ENCODE results near the gene FAM131C. TPM values are rescaled to one million over a fixed set of nuclear protein-coding genes. Genes with fewer than 3 reads are reported as not detected.
"Not testable (repeated sequence)": the region's sequence is repeated elsewhere in the genome, so short reads cannot be mapped to it uniquely, and the experiment has no call there.

Gene FAM131C
- total and polyA plus RNA-seq, 5 donors from 2014 or later = 0.26 TPM; not detected in 4

GRCh38 chr1:16066245-16066644, 7.2 kb downstream of the FAM131C start:
- ATAC-seq (ENCODE audit: low read depth in 2 of 2) (no peak), DNase-seq (no peak)
- Mint-ChIP-seq H3K27me3 (peaks cover 26% of the 10 kb centered on the region), H3K4me1 (peaks cover 0 to 20% (median 7%) of the 10 kb centered on the region in 4 donors), H3K4me3 (peak overlapping the region in 1 of 4 donors; percentile 15), H3K27ac (no peak overlapping the region), H3K9me3 (no peaks in the 10 kb centered on the region), H3K36me3 (no peaks in the 10 kb centered on the region)
- Histone ChIP-seq H3K4me3 (ENCODE audit: low read depth, low read length) (no peak overlapping the region), H3K27ac (ENCODE audit: insufficient read depth, low read length, poor library complexity, severe bottlenecking) (no peak overlapping the region), H3K4me1 (ENCODE audit: control insufficient read depth, insufficient read depth, low read length, poor library complexity, severe bottlenecking) (peaks cover 9% of the 10 kb centered on the region), H3K36me3 (ENCODE audit: control insufficient read depth, insufficient read depth, low read length) (no peaks in the 10 kb centered on the region), H3K9me3 (ENCODE audit: control insufficient read depth in 2 of 2, low read length in 2 of 2) (no peaks in the 10 kb centered on the region), H3K27me3 (ENCODE audit: control insufficient read depth, insufficient read depth, low read length) (no peaks in the 10 kb centered on the region)

DNA sequence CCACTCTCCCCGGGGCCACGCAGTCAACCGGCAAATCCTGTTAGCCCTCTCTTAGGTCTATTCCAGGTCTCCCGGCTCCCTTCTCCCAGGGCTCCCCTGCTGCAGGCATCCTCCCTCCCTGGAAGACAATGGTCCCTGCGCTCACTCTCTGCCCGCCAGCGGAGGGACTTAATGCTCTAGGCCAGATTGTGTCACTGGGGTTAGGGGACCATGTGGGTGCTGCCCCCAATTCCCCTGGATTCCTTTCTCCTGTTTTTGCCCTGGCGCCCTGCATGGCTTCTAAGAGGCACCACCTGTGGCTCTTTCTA, 8.2 kb downstream of the FAM131C start:
- H3K4me3 Mint-ChIP-seq = no peak overlapping the region

DNA sequence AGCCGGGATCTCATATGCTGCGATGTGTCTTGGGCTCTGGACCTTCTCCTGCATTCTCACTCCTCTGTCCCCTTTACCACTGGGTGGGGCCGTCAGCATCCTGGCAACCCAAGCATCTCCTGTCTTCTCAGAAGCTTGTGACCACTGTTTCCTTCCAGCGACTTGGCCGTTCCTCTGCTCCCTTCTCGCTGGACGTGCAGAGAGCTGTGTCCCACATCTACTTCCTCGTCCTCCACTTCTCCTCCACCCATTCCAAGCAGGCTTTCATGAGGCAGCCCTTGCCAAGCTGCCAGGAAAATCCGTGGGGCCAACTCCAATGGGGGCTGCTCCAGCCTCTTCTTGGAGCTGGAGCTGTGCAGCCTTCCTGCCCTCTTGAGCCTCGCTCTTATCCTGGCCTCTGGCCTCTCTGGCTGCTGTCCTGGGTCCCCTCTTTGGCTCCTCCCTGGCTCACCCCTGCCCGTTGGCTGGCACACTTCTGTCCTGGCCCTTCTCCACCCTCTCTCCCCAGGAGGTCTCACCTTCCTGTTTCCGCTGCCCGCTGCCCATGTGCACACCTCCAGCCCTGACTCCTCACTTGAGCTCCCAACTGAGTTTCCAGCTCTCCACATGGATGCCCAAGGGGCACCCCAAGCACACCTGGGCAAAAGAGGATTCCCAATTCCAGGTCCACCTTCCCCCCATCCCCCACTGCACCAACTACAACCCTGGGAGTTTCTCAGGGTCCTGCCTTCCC, 8.7 kb downstream of the FAM131C start:
- Mint-ChIP-seq H3K4me3 (no peak overlapping the region), H3K4me1 (peaks cover 0 to 5% (median 1%) of the 10 kb centered on the region in 4 donors), H3K36me3 (no peaks in the 10 kb centered on the region), H3K27ac (peak overlapping the region in 2 of 3 donors; percentile 63 to 76), H3K27me3 (peaks cover 18% of the 10 kb centered on the region), H3K9me3 (no peaks in the 10 kb centered on the region)
- Histone ChIP-seq H3K27ac (ENCODE audit: insufficient read depth, low read length, poor library complexity, severe bottlenecking) (no peak overlapping the region), H3K4me1 (ENCODE audit: control insufficient read depth, insufficient read depth, low read length, poor library complexity, severe bottlenecking) (no peaks in the 10 kb centered on the region), H3K27me3 (ENCODE audit: control insufficient read depth, insufficient read depth, low read length) (no peaks in the 10 kb centered on the region), H3K4me3 (ENCODE audit: low read depth, low read length) (no peak overlapping the region), H3K9me3 (ENCODE audit: control insufficient read depth in 2 of 2, low read length in 2 of 2) (no peaks in the 10 kb centered on the region), H3K36me3 (ENCODE audit: control insufficient read depth, insufficient read depth, low read length) (no peaks in the 10 kb centered on the region)
- DNase-seq = no peak
- no peak for ATAC-seq (ENCODE audit: low read depth in 2 of 2)

More for the DNA sequence above, 8.2 kb downstream of the FAM131C start:
- no peaks in the 10 kb centered on the region for H3K36me3 ChIP-seq (ENCODE audit: control insufficient read depth, insufficient read depth, low read length)
- Mint-ChIP-seq H3K27me3 (peaks cover 21% of the 10 kb centered on the region), H3K36me3 (no peaks in the 10 kb centered on the region), H3K4me1 (peaks cover 0 to 10% (median 5%) of the 10 kb centered on the region in 4 donors), H3K9me3 (no peaks in the 10 kb centered on the region), H3K27ac (peak overlapping the region in 2 of 3 donors; percentile 63 to 71)
- no peaks in the 10 kb centered on the region for H3K27me3 ChIP-seq (ENCODE audit: control insufficient read depth, insufficient read depth, low read length)
- H3K9me3 ChIP-seq (ENCODE audit: control insufficient read depth in 2 of 2, low read length in 2 of 2) = no peaks in the 10 kb centered on the region
- H3K27ac ChIP-seq (ENCODE audit: insufficient read depth, low read length, poor library complexity, severe bottlenecking) = no peak overlapping the region
- H3K4me1 ChIP-seq (ENCODE audit: control insufficient read depth, insufficient read depth, low read length, poor library complexity, severe bottlenecking) = peaks cover 4% of the 10 kb centered on the region
- no peak overlapping the region for H3K4me3 ChIP-seq (ENCODE audit: low read depth, low read length)
- ATAC-seq (ENCODE audit: low read depth in 2 of 2) = no peak
- DNase-seq = no peak

DNA sequence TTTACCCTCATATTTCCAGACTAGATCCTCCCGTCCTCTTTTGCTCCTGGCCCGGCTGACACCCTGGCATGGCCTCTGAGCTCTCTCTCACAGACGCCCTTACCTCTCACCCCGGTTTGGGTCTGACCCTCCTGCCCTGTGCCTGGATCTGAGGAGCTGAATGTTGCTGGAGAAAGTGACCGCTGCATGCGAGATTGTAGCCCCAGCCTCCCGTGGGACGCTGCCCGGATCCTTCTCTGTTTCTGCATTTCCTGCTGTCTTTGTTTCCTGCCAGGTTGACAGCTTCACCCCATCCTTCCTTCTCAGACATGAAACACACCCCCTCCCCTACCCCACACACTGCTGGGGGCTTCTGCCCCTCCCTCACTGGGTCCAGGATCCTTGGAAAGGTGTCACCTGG, 9.5 kb downstream of the FAM131C start:
- Mint-ChIP-seq H3K36me3 (no peaks in the 10 kb centered on the region), H3K27me3 (peaks cover 18% of the 10 kb centered on the region), H3K9me3 (no peaks in the 10 kb centered on the region), H3K4me1 (peaks cover 0 to 5% (median 1%) of the 10 kb centered on the region in 4 donors), H3K27ac (no peak overlapping the region), H3K4me3 (no peak overlapping the region)
- ATAC-seq (ENCODE audit: low read depth in 2 of 2) (no peak), DNase-seq (no peak)
- H3K4me3 ChIP-seq (ENCODE audit: low read depth, low read length) = no peak overlapping the region
- no peaks in the 10 kb centered on the region for H3K27me3 ChIP-seq (ENCODE audit: control insufficient read depth, insufficient read depth, low read length)
- H3K9me3 ChIP-seq (ENCODE audit: control insufficient read depth in 2 of 2, low read length in 2 of 2) = no peaks in the 10 kb centered on the region
- no peaks in the 10 kb centered on the region for H3K36me3 ChIP-seq (ENCODE audit: control insufficient read depth, insufficient read depth, low read length)
- no peak overlapping the region for H3K27ac ChIP-seq (ENCODE audit: insufficient read depth, low read length, poor library complexity, severe bottlenecking)
- H3K4me1 ChIP-seq (ENCODE audit: control insufficient read depth, insufficient read depth, low read length, poor library complexity, severe bottlenecking) = no peaks in the 10 kb centered on the region

DNA sequence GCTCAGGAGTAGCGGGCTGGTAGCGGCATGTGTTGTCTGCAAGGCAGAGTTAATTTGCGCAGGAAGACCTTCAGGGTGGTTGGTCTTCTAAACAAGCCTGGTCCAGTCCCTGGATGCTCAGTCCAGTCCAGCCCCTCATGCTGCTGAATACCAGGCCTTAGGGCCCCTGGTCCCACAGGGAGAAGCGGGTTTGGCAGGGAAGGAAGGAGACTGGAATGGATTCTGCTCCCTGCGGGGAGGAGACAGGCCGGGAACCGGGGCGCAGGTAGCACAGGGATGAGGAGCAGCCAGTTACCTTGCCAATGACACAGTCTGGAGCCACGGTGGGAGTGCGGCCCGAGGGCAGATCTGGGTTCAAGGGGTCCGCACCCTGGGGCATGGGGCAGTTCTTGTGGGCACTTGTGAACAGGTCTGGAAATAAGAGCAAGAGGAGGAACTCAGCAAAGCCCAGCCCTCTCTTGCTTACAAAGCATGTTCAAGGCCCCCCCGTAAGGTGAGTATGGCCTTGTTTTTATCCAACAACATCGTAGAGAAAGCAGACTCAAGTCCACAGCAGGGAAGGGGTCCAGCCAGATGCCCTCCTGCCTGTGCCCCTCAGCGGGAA, 10.1 kb downstream of the FAM131C start:
- ATAC-seq (ENCODE audit: low read depth in 2 of 2) (no peak), DNase-seq (no peak)
- Histone ChIP-seq H3K36me3 (ENCODE audit: control insufficient read depth, insufficient read depth, low read length) (no peaks in the 10 kb centered on the region), H3K27ac (ENCODE audit: insufficient read depth, low read length, poor library complexity, severe bottlenecking) (no peak overlapping the region), H3K27me3 (ENCODE audit: control insufficient read depth, insufficient read depth, low read length) (no peaks in the 10 kb centered on the region), H3K4me3 (ENCODE audit: low read depth, low read length) (no peak overlapping the region), H3K4me1 (ENCODE audit: control insufficient read depth, insufficient read depth, low read length, poor library complexity, severe bottlenecking) (no peaks in the 10 kb centered on the region), H3K9me3 (ENCODE audit: control insufficient read depth in 2 of 2, low read length in 2 of 2) (no peaks in the 10 kb centered on the region)
- H3K4me1 Mint-ChIP-seq = peaks cover 0 to 5% (median 1%) of the 10 kb centered on the region in 4 donors
- no peak overlapping the region for H3K27ac Mint-ChIP-seq
- H3K36me3 Mint-ChIP-seq = no peaks in the 10 kb centered on the region
- no peak overlapping the region for H3K4me3 Mint-ChIP-seq
- peaks cover 14% of the 10 kb centered on the region for H3K27me3 Mint-ChIP-seq
- H3K9me3 Mint-ChIP-seq = no peaks in the 10 kb centered on the region

GRCh38 chr1:16062687-16063075, 10.8 kb downstream of the FAM131C start:
- H3K9me3 Mint-ChIP-seq; H3K27ac ChIP-seq (ENCODE audit: insufficient read depth, low read length, poor library complexity, severe bottlenecking); H3K4me1 ChIP-seq (ENCODE audit: control insufficient read depth, insufficient read depth, low read length, poor library complexity, severe bottlenecking); ATAC-seq (ENCODE audit: low read depth in 2 of 2); H3K36me3 Mint-ChIP-seq; H3K9me3 ChIP-seq (ENCODE audit: control insufficient read depth in 2 of 2, low read length in 2 of 2); H3K27me3 ChIP-seq (ENCODE audit: control insufficient read depth, insufficient read depth, low read length); DNase-seq; H3K4me3 ChIP-seq (ENCODE audit: low read depth, low read length); H3K4me1 Mint-ChIP-seq; H3K27ac Mint-ChIP-seq; H3K36me3 ChIP-seq (ENCODE audit: control insufficient read depth, insufficient read depth, low read length): not testable (repeated sequence)
- Mint-ChIP-seq H3K27me3 (peaks cover 12% of the 10 kb centered on the region), H3K4me3 (peak overlapping the region in 1 of 4 donors; percentile 65)

- ATAC-seq (ENCODE audit: low read depth in 2 of 2); H3K9me3 Mint-ChIP-seq; H3K27me3 Mint-ChIP-seq: not testable (repeated sequence)
These were observed 11.3 kb downstream of the FAM131C start for GRCh38 chr1:16061989-16062686.

More at GRCh38 chr1:16061989-16062686, 11.3 kb downstream of the FAM131C start:
- H3K36me3 Mint-ChIP-seq; H3K4me3 ChIP-seq (ENCODE audit: low read depth, low read length); H3K9me3 ChIP-seq (ENCODE audit: control insufficient read depth in 2 of 2, low read length in 2 of 2); H3K36me3 ChIP-seq (ENCODE audit: control insufficient read depth, insufficient read depth, low read length); DNase-seq; H3K4me1 Mint-ChIP-seq; H3K4me1 ChIP-seq (ENCODE audit: control insufficient read depth, insufficient read depth, low read length, poor library complexity, severe bottlenecking); H3K4me3 Mint-ChIP-seq; H3K27me3 ChIP-seq (ENCODE audit: control insufficient read depth, insufficient read depth, low read length); H3K27ac Mint-ChIP-seq; H3K27ac ChIP-seq (ENCODE audit: insufficient read depth, low read length, poor library complexity, severe bottlenecking): not testable (repeated sequence)
